Lower leg skin (tissue), 4 donors: ENCODE results near the gene SETD7. TPM values are rescaled to one million over a fixed set of nuclear protein-coding genes. Genes with fewer than 3 reads are reported as not detected.

Experiments used
- DNase-seq, 2 donors: peaks; one replicate each; pipeline ENCODE4 v3.0.0-alpha.2; 2019; ENCODE audit warnings: low spot score in 2 of 2
- H3K4me3 ChIP-seq: fragments of 200-600 bp; sonication (generic); 2 replicates; pipeline ENCODE4 v1.5.1; 2017; ENCODE audit warnings: mild to moderate bottlenecking, low read depth; ENCODE audit not compliant: poor library complexity, severe bottlenecking
- POLR2A ChIP-seq, 2 donors: fragments of 450-650 bp; IDR thresholded peaks; one replicate each; pipeline ENCODE4 v1.6.1; 2016 to 2017; ENCODE audit warnings: antibody characterized with exemption in 2 of 2, mild to moderate bottlenecking in 1 of 2, moderate library complexity in 1 of 2
- WGBS, 2 donors: methylation state at CpG; one replicate each; pipeline ENCODE4 v1.1.5; 2018; 5-methylcytosine and 5-hydroxymethylcytosine counted together
- intact Hi-C: fragments of 100-400 bp; cut with DNase I; formaldehyde crosslinking; loops from one replicate; pipeline ENCODE4 v1.15.0; 2023; ENCODE audit warnings: low total_unique reads
- total RNA-seq, 4 donors: library from RNA; depleted of rRNA; stranded (reverse); fragments of >200 nt; gene quantifications; one replicate each; pipeline ENCODE4 v1.1.0, GENCODE V29; 2016
- TF ChIP-seq, protein P1 (sequence below), 3 donors: fragments of 450-650 bp; IDR thresholded peaks; one replicate each; pipeline ENCODE4 v1.5.1; 2016; ENCODE audit warnings: antibody characterized with exemption in 3 of 3, mild to moderate bottlenecking in 3 of 3, moderate library complexity in 2 of 3

Gene SETD7
- total RNA-seq, 4 donors from 2014 or later, result 34.3 to 45.7 (median 41.7) TPM

DNA sequence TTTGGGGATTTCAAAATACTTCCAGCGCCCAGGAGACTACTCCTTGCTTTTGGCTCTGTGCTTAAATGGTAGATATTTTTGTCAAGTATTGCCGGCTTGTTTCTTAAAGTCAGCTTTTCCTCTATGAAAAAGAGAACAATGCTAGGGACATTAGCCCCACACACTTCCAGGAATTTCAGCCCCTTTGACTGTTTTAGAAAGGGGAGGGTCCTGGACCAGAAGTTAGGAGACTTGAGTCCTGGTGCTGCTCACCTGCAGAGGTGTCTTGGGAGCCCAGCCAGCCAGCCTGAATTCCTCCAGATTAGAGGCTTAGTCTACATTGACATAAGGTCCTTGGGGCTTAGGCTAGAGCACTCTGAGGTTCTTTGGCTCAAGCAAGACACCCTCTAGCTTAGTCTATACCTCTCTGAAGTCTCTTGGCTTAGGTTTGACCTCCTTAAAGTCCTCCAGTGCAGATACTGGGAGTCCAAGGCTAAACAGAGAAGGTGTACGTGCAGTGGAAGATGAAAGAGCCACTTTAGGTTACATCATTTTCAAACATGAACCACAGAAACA lies 1.6 kb upstream of the SETD7 start:
- H3K4me3 ChIP-seq, result peak overlapping the region; percentile 74
- intact Hi-C loops, result no loop called here
- 36 to 38% methylated on average over 3 of the region's 3 CpGs for WGBS, 2 donors
- DNase-seq, result no peak
- TF ChIP-seq, protein P1, sequence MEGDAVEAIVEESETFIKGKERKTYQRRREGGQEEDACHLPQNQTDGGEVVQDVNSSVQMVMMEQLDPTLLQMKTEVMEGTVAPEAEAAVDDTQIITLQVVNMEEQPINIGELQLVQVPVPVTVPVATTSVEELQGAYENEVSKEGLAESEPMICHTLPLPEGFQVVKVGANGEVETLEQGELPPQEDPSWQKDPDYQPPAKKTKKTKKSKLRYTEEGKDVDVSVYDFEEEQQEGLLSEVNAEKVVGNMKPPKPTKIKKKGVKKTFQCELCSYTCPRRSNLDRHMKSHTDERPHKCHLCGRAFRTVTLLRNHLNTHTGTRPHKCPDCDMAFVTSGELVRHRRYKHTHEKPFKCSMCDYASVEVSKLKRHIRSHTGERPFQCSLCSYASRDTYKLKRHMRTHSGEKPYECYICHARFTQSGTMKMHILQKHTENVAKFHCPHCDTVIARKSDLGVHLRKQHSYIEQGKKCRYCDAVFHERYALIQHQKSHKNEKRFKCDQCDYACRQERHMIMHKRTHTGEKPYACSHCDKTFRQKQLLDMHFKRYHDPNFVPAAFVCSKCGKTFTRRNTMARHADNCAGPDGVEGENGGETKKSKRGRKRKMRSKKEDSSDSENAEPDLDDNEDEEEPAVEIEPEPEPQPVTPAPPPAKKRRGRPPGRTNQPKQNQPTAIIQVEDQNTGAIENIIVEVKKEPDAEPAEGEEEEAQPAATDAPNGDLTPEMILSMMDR (IDR thresholded peaks at IDR 0.05), result no peak
- TF ChIP-seq POLR2A (IDR thresholded peaks at IDR 0.05), result no peak

DNA sequence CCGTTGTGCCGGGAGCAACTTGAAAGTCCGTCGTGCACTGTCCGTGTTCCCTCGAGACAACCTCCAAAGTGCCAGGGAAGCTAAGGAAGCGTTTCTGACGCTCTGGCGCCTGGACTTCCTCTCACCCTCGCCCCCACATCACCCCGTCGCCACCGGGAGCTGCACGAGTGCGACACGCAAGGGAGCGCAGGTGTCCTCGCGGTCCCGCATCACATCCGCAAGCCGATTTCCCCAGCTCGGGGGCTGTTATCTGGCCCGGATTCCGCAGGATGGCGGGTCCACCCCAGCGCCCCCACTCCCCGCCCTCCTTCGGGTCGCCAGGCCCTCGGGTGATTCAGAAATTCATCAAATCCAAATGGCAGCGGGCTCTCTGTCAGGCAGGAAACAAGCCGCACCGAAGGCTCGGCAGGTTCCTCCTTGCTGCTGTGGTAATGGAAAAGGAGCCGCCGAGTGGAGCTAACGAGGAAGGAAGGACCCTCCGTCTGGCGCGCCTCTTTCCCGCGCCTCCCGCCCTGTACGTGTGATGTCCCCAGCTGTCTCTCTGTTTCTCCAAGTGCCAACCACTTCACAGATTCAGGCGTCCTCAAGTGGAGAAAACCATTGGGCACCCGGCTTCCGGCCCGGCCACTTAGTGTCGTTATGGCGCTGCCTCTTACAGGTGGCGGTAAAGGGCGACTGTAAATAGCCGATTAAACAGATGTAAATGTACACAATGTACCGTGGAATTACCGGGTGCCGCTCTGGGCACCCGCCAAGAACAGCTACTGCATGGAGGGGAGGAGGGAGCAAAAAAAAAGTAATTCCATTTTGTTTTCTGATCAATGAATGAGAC lies 921 bp upstream of the SETD7 start:
- H3K4me3 ChIP-seq, result peak overlapping the region; percentile 74
- peak; percentile 56 to 95 for DNase-seq
- 1% methylated on average over 47 to 51 of the region's 58 CpGs for WGBS, 2 donors
- TF ChIP-seq, protein P1 (IDR thresholded peaks at IDR 0.05), result no peak
- TF ChIP-seq POLR2A (IDR thresholded peaks at IDR 0.05), result no peak
- intact Hi-C loops, result no loop called here

DNA sequence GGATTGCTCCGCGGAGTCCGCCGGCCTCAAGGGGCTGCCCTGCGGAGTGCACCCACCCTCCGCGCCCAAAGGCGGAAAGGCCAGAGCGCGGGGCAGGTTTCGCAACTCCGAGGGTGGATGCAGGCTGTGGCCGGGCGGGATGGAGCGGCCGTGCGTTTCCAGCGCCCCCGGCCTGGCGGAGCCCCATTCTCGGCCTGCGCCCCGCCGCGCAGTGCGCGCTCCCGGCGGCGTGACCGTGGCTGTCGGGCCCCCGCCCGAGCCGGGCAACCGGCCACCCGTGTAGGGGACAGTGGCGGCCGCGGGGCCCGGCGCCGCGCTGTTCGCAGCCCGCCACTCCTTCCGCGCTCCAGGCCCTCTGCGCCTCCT lies 331 bp downstream of the SETD7 start:
- peak overlapping the region; percentile 74 for H3K4me3 ChIP-seq
- TF ChIP-seq, protein P1 (IDR thresholded peaks at IDR 0.05), result no peak
- no peak for TF ChIP-seq POLR2A (IDR thresholded peaks at IDR 0.05)
- WGBS, 2 donors, result 0 to 1% methylated on average over 14 to 45 of the region's 49 CpGs
- peak in 1 of 2 donors; percentile 92 for DNase-seq
- intact Hi-C loops, result no loop called here

DNA sequence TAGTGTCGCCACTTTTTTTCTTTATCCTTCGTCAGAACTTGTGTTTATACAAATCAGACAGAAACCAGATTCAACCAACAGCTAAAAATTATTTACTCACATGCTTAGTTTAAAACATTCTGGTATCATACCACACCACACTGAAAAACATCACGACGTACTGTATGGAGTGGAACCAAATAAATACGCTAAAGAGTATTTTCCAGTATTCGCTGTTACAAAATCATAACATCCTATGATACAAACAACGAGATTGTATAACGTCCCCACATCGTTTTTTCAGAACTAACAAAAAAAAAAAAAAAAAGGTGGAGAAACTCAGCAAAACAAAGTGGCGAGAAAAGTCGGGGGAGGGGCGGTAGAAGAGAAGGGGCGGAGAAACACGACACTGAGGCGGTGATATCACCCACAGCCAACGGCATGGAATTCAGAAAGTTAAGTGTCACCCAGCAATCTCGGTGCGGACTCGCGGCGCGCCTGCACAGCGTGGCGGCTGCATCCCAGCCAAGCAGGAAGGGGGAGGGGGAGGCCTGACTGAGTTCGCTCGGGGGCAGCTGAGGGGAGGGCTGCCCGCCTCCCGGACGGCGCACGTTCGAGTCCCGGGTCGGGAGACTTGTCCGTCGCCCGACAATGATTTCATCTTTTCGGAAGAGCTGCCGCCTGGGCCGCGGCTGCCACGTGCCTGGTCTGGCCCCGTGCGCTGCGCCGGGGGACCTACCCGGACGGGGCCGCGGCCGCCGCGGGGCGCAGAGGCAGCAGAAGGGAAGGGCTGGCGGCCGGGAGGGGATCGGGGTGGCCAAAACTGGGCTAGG lies 920 bp downstream of the SETD7 start:
- WGBS, 2 donors, result 0 to 1% methylated on average over 38 to 44 of the region's 57 CpGs
- H3K4me3 ChIP-seq, result peak overlapping the region; percentile 74
- intact Hi-C loops, result no loop called here
- TF ChIP-seq POLR2A (IDR thresholded peaks at IDR 0.05), result no peak
- TF ChIP-seq, protein P1 (IDR thresholded peaks at IDR 0.05), result no peak
- peak; percentile 91 to 98 for DNase-seq

DNA sequence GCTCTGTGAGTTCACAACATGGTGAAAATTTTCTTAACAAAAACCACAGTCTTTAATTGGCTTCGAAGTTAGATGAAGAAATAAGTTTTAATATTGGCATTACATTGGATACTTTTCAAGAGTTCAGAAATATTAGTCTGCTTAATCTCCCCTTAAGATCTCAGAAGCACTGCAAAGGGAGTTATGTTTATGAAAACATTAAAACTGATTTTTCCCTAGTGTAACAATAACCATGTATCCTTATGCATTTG lies 1.5 kb downstream of the SETD7 start:
- no peak for DNase-seq
- no peak overlapping the region for H3K4me3 ChIP-seq
- WGBS, 2 donors, result 12 to 21% methylated on average over 1 of the region's 1 CpG
- no peak for TF ChIP-seq POLR2A (IDR thresholded peaks at IDR 0.05)
- TF ChIP-seq, protein P1 (IDR thresholded peaks at IDR 0.05), result no peak
- intact Hi-C loops, result no loop called here
